GM23338 (cell line): ENCODE data around the gene DLK1.

Experiments used
- CTCF ChIP-seq, 2 experiments: fragments of 200-600 bp in 1 of 2; sonication (generic) in 1 of 2; conservative IDR thresholded peaks; 2 replicates each; pipeline versions ENCODE4 v1.5.1 to v1.6.1; 2016 to 2017; ENCODE audit warnings: antibody characterized with exemption in 2 of 2, low read depth in 2 of 2, mild to moderate bottlenecking in 2 of 2, moderate library complexity in 1 of 2
- ZNF331 ChIP-seq: fragments of 250-450 bp; sonication (Bioruptor Pico); IDR thresholded peaks from 2 replicates; pipeline ENCODE4 v1.5.0; 2020; ENCODE audit warnings: low read depth, mild to moderate bottlenecking, moderate library complexity

- TF ChIP-seq CTCF (conservative IDR thresholded peaks at IDR 0.05; ENCODE audit: low read depth in 2 of 2) (no peak), ZNF331 (no peak)
Observed at GRCh38 chr14:100693877-100694578, 32.7 kb upstream of the DLK1 start.
